GM18507 (cell line): ENCODE measurements around the gene PDCD1.
"Not testable (repeated sequence)": the region's sequence is repeated elsewhere in the genome, so short reads cannot be mapped to it uniquely, and the experiment has no call there.

Source experiments
- DNase-seq: peaks from one replicate; pipeline ENCODE4 v3.0.0; 2011; ENCODE audit warnings: low read depth; ENCODE audit not compliant: insufficient read length; ENCODE audit errors: extremely low spot score
- FAIRE-seq: peaks from 2 replicates; lab custom pipeline; 2011; peaks lifted over from hg19 to GRCh38; lab: Jason Lieb, UNC

Gene PDCD1

DNA sequence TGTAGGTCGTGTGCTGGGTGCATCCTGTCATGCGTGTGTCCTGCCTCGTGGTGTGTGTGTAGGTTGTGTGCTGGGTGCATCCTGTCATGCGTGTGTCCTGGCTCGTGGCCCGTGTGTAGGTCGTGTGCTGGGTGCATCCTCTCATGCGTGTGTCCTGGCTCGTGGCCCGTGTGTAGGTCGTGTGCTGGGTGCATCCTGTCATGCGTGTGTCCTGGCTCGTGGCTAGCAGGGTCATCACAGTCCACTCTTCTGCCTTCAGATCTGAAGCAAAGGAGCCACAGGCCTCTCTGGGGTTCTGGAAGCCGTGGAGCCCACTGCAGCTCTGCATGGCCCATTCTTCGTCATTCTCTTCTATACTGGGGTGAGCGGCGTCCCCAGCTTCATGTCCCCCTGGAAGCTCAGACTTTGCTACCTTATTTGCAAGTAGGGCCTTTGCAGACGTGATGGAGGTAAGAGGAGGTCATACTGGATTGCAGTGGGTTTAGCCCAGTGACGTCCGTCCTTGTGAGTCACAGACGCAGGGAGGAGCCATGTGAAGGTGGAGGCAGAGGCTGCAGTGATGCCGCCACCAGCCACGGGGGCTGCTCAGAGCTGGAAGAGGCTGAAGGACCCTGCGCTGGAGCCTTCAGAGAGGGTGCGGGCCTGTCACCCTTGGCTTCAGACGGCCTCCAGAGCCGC is 38.6 kb downstream of the PDCD1 start:
- DNase-seq, FAIRE-seq: not testable (repeated sequence)

DNA sequence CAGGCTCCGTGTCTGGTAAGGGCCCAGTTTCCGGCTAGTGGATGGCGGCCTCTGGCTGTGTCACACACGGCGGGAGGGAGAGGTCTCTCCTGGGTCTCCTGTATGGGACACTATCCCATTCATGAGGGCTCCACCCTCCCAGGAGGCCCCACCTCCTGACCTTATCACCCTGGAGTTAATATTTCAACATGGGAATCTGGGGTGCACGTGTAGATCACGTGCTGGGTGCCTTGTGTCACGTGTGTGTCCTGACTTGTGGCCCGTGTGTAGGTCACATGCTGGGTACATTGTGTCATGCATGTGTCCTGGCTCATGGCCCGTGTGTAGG is 39.8 kb downstream of the PDCD1 start:
- DNase-seq (no peak), FAIRE-seq (no peak)

DNA sequence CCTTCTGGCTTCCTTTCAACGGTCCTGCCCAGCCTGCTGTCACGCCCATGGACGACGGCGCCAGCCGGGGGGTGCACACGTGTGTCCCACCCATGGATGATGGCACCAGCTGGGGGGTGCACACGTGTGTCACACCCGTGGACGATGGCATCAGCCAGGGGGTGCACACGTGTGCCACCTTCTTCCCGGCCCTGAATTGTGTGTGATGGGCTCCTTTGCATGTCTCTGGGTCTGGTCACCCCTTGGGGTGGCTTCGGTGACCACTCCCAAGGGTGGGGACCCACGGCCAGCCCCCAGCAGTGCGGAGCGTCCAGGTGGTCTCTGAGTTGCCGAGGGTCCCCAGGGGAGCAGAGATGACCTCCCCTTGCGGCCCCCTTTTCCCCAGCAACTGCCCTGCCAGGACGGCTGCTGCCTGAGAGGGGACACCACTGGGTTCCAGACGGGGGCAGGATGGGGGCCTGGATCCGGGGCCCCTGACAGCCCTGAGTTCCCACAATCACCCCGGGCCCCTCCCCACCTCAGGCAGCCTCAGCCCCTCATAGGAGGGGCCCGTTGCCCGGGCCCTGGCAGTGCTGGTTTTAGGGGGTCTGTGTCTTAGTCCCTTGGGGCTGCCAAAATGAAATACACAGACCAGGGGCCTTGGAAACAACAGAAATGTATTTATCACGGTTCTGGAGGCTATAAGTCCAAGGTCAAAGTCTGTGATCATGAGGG is 40.3 kb downstream of the PDCD1 start:
- no peak for DNase-seq
- FAIRE-seq, result no peak

DNA sequence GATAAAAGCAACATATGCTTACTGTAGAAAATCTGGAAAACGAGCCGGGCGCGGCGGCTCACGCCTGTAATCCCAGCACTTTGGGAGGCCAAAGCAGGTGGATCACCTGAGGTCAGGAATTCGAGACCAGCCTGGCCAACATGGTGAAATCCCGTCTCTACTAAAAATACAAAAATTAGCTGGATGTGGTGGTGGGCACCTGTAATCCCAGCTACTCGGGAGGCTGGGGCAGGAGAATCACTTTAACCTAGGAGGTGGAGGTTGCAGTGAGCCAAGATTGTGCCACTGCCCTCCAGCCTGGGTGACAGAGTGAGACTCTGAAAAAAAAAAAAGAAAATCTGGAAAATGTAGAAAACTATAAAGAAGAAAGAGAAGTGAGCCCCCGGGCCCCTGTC is 40.9 kb downstream of the PDCD1 start:
- not testable (repeated sequence) for FAIRE-seq

DNA sequence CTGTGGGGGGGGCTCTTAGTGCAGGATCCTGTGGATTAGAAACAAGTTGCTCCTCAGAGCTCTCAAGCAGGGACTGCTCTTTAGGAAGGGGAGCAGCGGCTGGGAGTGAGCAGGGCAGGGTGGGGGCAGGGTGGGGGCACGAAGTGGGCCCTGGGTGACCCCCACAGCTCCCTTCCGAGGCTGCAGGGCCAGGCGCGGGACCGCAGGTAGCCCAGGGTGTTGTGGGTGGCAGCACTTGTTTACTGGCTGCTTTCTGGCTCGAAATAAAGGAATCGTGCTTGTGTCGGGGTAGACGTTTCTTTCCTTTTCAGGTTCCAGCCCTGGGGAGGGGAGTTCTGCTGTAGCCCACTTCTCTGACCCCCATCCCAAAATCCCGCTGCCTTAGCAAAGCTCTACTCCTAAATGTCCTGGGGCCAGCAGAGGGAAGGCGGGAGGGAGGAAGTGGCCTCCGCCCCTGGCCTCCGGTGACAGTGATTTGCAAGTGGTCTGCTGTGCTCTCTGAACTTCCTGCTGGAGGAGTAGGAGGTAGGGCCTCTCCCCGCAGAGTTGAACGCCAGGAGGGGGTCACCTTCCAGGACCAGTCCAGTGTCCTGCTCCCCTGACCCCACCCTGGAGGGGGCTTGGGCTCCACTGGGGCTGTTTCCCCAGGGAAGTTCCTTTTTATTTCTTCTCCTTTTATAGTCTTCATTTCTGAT is 41.4 kb downstream of the PDCD1 start:
- DNase-seq (no peak), FAIRE-seq (peak; percentile 54)

More for the DNA sequence above, 40.9 kb downstream of the PDCD1 start:
- not testable (repeated sequence) for DNase-seq

DNA sequence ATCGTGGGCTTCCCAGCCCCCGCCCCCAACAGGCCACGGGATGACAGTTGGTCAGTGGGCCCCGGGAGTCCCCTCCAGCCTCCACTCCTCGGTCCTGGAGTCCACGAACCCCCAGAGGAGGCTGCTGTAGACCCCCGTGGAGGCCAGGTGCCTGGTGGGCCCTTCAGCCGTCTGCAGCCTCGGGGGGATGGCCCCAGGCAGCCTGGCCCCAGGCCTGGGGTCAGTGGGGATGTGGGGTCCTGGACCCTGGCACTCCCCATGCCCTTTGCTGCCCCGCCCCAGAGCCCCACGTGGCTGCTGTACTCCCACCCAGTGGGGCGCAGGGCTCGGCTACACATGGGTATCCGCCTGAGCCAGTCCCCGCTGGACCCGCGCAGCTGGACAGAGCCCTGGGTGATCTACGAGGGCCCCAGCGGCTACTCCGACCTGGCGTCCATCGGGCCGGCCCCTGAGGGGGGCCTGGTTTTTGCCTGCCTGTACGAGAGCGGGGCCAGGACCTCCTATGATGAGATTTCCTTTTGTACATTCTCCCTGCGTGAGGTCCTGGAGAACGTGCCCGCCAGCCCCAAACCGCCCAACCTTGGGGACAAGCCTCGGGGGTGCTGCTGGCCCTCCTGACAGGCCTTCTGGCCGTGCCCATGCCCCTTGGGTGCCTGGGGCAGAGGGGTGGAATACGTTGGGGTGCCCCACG is 42.1 kb downstream of the PDCD1 start:
- FAIRE-seq, result no peak
- DNase-seq, result no peak

DNA sequence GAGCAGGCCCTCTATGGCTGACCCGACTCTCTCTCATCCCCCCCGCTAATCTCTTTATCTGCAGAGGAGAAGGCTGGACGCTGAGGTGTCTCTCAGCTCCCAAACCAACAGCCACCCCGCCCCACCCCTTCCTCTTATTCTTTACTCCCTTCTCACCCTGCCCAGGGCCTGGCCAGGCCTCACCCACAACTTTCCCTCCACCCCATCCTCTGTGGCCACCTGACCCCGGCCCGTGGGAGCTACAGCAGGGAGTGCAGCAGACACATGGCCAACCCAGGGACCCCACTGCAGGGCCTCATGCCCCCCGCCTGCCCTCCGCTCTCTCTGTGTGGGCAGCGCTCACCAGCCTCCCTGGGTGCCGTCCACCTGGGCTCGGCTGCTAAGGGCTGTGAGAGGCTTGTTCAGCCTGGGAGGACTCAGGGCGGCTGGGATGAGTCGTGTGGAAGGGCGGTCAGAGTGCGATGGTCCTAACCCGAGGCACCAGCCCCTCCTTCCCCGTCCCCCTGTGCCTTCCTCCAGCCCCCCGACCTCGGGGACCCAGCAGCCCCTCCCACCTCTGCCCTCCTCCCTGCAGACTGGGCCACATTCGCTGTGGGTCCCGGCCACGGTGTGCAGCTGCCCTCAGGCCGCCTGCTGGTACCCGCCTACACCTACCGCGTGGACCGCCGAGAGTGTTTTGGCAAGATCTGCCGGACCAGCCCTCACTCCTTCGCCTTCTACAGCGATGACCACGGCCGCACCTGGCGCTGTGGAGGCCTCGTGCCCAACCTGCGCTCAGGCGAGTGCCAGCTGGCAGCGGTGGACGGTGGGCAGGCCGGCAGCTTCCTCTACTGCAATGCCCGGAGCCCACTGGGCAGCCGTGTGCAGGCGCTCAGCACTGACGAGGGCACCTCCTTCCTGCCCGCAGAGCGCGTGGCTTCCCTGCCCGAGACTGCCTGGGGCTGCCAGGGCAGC is 42.9 kb downstream of the PDCD1 start:
- DNase-seq (no peak), FAIRE-seq (no peak)

DNA sequence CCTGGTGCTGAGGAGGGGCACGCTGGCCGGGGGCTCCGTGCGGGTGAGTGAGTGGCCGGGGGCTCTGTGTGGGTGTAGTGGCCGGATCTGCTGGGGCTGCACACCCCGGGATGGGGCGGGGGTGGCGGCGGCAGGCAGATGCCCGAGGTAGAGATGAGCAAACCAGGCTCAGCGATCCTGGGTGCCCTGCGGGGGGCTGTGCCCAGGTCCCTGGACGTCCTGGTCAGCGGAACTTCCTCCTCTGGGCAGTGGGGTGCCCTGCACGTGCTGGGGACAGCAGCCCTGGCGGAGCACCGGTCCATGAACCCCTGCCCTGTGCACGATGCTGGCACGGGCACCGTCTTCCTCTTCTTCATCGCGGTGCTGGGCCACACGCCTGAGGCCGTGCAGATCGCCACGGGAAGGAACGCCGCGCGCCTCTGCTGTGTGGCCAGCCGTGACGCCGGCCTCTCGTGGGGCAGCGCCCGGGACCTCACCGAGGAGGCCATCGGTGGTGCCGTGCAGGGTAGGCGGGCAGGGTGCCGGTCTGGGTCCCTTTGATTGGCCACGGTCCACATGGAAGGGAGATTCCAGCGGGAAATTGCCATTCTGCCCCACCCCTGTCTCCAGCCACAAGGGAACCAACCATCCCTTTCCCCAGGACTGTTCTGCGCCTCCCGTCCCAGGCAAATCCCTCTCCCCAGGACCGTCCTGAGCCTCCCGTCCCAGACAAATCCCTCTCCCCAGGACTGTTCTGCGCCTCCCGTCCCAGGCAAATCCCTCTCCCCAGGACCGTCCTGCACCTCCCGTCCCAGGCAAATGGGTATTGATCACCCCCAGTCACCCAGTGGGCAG is 43.8 kb downstream of the PDCD1 start:
- no peak for DNase-seq
- no peak for FAIRE-seq

DNA sequence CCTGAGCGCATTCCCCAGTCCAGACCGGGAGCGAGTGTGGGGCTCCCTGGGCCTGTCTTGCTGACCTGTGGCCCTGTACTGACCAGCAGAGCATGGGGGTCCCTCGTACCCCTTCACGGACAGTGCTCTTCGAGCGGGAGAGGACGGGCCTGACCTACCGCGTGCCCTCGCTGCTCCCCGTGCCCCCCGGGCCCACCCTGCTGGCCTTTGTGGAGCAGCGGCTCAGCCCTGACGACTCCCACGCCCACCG is 44.4 kb downstream of the PDCD1 start:
- no peak for FAIRE-seq
- no peak for DNase-seq

DNA sequence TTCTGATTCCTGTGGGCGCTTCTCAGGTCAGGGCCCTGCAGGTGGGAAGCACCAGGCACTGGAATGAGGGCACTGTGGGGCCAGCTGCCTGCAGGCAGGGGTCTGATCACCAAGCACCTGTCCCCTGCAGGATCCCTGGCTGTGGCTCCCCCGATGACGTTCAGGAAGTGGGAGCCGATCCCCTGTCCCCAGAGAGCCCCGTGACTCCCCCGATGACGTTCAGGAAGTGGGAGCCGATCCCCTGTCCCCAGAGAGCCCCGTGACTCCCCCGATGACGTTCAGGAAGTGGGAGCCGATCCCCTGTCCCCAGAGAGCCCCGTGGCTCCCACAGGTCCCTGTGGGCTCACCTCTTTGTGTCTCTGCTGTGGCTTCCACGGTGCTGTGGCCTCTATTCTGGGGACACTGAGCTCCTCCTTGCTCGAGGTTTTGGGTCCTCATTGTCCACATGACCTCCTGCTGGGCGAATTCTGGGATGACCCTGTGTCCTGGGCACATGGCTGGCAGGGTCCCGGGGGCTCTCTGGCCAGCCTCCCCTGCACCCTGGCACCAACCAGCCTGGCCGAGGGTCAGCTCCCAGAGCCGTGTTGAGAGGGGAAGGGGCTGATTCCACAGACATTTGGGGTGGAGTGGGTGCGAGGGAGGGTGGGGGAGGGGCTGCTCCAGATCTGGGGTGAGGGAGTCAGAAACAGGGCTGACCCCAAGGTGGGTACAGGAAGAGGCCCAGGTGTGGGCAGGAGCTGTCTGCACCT is 44.9 kb downstream of the PDCD1 start:
- DNase-seq, result no peak
- FAIRE-seq, result no peak

DNA sequence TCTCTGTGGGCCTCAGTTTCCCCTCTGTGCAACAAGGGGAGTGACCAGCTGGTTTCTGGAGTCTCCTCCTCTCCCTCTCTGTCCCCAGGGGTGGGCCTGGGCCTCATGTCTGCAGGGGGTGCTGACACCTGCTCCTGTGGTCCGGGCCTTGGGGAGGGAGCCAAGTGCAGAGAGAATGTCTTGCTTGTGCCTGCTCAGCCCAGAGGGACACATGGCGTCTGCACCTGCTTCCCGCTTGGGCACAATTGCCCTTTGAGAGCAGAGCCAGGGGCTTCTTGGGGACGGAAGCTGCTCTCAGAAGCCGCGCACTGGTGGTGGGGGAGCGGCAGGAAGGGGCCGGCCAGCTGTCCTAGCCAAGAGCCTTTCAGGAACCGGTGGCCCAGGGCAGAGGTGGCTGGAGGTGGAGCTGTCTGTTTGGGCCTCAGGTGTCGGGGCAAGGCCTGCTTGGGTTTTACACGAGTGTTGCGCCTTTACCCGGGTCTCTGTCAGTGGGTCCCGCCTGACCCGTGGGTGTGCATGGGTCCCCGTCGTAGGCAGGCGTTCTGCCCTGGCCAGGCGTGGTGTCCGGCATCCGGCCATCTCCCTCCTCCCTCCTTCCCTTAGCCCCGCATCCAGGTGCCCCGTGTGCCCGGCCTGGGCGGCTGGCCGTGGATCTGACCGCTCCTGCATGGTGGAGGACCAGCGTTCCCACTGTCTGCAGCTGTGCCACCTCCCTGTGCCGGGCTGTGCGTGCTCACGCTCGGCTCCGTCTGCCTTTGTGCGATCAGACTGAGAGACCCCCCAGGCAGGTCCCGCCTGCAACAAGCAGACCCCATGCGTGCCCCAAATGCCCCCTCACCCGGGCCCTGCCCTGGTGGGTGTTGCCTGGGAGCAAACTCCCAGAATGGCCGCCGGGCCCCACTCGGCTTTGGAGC is 45.7 kb downstream of the PDCD1 start:
- DNase-seq (no peak), FAIRE-seq (no peak)

DNA sequence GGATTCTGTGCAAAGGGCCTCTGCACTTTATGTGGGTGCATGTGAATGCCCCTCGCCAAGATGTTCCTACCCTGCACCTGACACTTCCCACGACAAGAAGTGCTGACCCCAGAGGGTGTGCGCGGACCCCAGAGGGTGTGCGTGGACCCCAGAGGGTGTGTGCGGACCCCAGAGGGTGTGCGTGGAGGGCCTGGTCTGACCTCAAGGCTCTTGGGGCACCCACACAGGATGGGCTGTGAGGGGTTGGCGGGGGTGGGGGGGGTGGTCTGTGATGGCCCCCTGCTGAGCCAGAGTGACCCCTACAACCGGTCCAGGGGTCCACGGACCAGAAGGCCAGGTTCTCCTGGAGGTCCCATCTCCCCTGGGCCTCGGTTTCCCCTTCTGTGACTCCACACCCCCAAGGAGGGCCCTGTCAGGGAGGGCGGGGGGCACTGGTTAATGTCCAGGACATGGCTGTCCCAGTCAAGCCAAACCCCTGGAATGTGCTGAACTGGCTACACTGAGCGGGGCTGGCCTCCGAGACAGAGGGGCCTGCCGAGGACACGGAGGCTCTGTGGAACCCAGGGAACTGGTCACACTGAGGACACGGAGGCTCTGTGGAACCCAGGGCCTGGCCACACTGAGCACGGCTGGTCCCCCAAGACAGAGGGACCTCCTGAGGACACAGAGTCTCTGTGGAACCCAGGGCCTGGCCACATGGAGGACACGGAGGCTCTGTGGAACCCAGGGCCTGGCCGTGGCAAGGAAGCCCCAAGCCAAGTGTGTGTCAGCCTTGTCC is 46.6 kb downstream of the PDCD1 start:
- DNase-seq (no peak), FAIRE-seq (no peak)

DNA sequence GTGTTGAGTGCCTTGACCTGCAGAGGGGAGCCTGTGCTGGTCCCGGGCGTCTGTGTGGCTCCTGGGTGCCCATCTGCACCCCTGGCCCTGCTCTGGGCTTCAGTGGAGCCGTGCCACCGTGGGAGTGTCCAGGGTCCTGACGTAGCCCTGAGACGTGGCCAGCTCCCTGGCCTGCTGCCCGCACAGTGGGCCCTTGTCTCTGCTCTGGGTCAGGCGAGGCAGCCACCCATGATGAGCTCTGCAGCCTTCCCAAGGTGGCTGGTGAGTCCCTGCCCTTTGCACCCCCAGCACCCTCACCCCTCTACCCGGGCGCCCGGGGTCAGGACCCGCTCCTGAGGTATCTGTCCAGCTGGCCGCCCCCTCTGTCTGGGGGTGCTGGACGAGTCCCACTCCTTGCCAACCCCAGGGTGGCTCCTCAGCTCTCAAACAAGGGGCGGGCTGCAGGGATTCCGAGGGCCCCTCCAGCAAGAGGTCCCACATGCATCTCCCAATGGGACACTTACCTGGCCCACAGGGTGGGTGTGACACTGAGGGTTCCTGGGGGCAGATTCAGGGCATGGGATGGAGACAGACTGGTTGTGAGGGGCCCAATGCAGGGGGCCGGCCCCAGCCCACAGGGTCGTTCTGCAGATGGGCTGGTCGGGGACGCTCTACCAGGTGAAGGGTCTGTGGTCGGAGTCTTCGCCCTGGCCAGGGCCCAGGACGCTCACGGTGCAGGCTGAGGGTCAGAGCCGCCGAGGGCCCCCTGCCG is 47.3 kb downstream of the PDCD1 start:
- no peak for FAIRE-seq
- no peak for DNase-seq

DNA sequence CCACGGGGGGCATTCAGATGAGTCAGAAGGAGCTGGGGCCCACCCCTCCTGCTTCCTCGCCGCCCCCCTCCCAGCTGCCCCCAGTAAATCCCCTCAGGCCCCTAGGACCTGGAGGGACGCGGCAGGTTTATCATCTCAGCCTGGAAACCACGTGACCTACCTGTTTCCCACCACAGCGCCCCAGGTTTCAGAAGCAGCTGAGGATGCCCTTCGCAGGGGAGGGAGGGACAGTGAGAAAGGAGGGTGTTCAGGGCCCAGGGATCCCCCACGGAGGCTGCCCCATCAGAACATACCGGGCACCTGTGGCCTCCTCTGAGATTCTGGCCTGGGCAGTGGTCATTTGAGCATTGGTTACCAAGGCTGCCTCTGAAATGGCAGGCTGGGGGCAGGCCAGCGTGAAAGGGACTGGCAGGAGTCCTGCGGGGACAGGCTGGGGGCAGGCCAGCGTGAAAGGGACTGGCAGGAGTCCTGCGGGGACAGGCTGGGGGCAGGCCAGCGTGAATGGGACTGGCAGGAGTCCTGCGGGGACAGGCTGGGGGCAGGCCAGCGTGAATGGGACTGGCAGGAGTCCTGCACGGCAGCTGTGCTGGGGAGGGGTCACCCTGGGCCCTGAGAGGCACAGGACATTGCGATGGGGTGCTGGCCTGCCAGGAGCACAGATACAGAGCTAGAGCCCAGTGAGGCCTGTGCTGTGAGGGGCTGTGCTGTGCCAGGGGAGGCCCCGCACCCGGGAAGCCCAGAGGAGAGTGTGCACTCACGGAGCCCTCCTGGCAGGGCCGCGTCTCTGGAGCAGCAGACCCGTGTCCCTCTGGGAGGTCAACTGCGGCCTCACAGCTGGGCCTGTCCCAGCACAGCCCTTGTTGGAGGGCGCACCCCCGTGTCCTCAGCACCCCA is 48.1 kb downstream of the PDCD1 start:
- DNase-seq (no peak), FAIRE-seq (no peak)
